LNCaP clone FGC (cell line): ENCODE results near the gene VPS37D.

Source experiments
- DNase-seq: peaks from one replicate; pipeline ENCODE4 v3.0.0-alpha.2; 2011; ENCODE audit warnings: low read depth
- H3K4me3 ChIP-seq: 2 replicates; pipeline ENCODE4 v1.5.1; 2011; ENCODE audit warnings: mild to moderate bottlenecking, low read depth, low read length, control low read depth
- CTCF ChIP-seq: IDR thresholded peaks from 2 replicates; pipeline ENCODE4 v1.5.1; 2012; ENCODE audit warnings: mild to moderate bottlenecking; ENCODE audit not compliant: control insufficient read depth, insufficient read depth; ENCODE audit errors: extremely low read depth

Gene VPS37D

GRCh38 chr7:73633844-73634243 is 33.8 kb upstream of the VPS37D start:
- H3K4me3 ChIP-seq = no peak overlapping the region
- no peak for TF ChIP-seq CTCF
- DNase-seq = no peak

GRCh38 chr7:73635428-73636200 is 32.0 kb upstream of the VPS37D start:
- DNase-seq = no peak
- no peak for TF ChIP-seq CTCF

GRCh38 chr7:73638911-73639310 is 28.7 kb upstream of the VPS37D start:
- no peak for TF ChIP-seq CTCF
- H3K4me3 ChIP-seq = no peak overlapping the region

More at GRCh38 chr7:73635428-73636200, 32.0 kb upstream of the VPS37D start:
- H3K4me3 ChIP-seq = no peak overlapping the region

GRCh38 chr7:73642834-73643233 is 24.8 kb upstream of the VPS37D start:
- H3K4me3 ChIP-seq = no peak overlapping the region
- TF ChIP-seq CTCF = no peak
- DNase-seq = no peak

More at GRCh38 chr7:73638911-73639310, 28.7 kb upstream of the VPS37D start:
- DNase-seq = no peak

- DNase-seq = no peak
- no peak overlapping the region for H3K4me3 ChIP-seq
- TF ChIP-seq CTCF = no peak
Measured at GRCh38 chr7:73644688-73645286, 22.8 kb upstream of the VPS37D start.

- DNase-seq = no peak
- no peak for TF ChIP-seq CTCF
- no peak overlapping the region for H3K4me3 ChIP-seq
Measured at GRCh38 chr7:73645643-73646174, 21.9 kb upstream of the VPS37D start.
